GM23338 (cell line): Measurements from ENCODE around the gene CLEC2D.

Experiments
- CREB1 ChIP-seq: fragments of 250-450 bp; sonication (Bioruptor Pico); IDR thresholded peaks from 2 replicates; pipeline ENCODE4 v1.5.0; 2020; ENCODE audit warnings: low read depth, mild to moderate bottlenecking, moderate library complexity
- CTCF ChIP-seq, 2 experiments: fragments of 200-600 bp in 1 of 2; sonication (generic) in 1 of 2; conservative IDR thresholded peaks; 2 replicates each; pipeline versions ENCODE4 v1.5.1 to v1.6.1; 2016 to 2017; ENCODE audit warnings: antibody characterized with exemption in 2 of 2, low read depth in 2 of 2, mild to moderate bottlenecking in 2 of 2, moderate library complexity in 1 of 2
- EZH2 ChIP-seq: fragments of 200-600 bp; sonication (generic); IDR thresholded peaks from one replicate; pipeline ENCODE4 v1.8.0; 2017; ENCODE audit warnings: antibody characterized with exemption, mild to moderate bottlenecking, low read depth; ENCODE audit not compliant: unreplicated experiment
- EZH2phosphoT487 ChIP-seq: fragments of 200-600 bp; sonication (generic); IDR thresholded peaks from one replicate; pipeline ENCODE4 v1.8.1; 2018; ENCODE audit warnings: antibody characterized with exemption; ENCODE audit not compliant: unreplicated experiment
- JUNB ChIP-seq: IDR thresholded peaks from one replicate; pipeline ENCODE4 v1.6.1; 2016; ENCODE audit warnings: antibody characterized with exemption; ENCODE audit not compliant: unreplicated experiment
- NANOG ChIP-seq: IDR thresholded peaks from 2 replicates; pipeline ENCODE4 v1.6.1; 2016; ENCODE audit warnings: antibody characterized with exemption, borderline replicate concordance
- POLR2AphosphoS5 ChIP-seq: IDR thresholded peaks from 2 replicates; pipeline ENCODE4 v1.6.1; 2016; ENCODE audit warnings: antibody characterized with exemption, low read depth
- REST ChIP-seq: IDR thresholded peaks from one replicate; pipeline ENCODE4 v1.6.1; 2018; ENCODE audit warnings: antibody characterized with exemption; ENCODE audit not compliant: unreplicated experiment
- ZNF331 ChIP-seq: fragments of 250-450 bp; sonication (Bioruptor Pico); IDR thresholded peaks from 2 replicates; pipeline ENCODE4 v1.5.0; 2020; ENCODE audit warnings: low read depth, mild to moderate bottlenecking, moderate library complexity
- ZNF462 ChIP-seq: fragments of 250-450 bp; sonication (Bioruptor Pico); IDR thresholded peaks from 2 replicates; pipeline ENCODE4 v1.5.0; 2020; ENCODE audit warnings: mild to moderate bottlenecking, moderate library complexity

- TF ChIP-seq EZH2phosphoT487 (no peak), ZNF331 (CRISPR knock-in tag) (no peak), POLR2AphosphoS5 (no peak), CTCF (conservative IDR thresholded peaks at IDR 0.05; ENCODE audit: low read depth in 2 of 2) (peak; percentile 40 to 41; a peak in 3 of 4 replicates), CREB1 (CRISPR knock-in tag) (no peak), EZH2 (no peak), ZNF462 (CRISPR knock-in tag) (no peak), REST (no peak), JUNB (no peak), NANOG (no peak)
These were observed 32.7 kb upstream of the CLEC2D start for GRCh38 chr12:9636851-9637206.
